ENCODE results near the gene LYSET.

DNA sequence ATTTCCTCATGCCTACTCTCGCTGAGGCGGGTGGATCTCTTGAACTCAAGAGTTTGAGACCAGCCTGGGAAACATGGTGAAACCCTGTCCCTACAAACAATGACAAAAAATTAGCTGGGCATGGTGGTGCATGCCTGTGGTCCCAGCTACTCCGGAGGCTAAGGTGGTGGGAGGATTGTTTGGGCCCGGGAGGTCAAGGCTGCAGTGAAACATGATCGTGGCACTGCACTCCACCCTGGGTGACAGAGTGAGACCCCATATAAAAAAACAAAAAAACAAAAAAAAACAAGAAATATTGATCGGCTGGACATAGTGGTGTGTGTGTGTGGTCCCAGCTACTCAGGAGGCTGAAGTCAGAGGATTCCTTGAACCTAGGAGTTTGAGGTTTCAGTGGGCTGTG is 9.6 kb upstream of the LYSET start:
- TF ChIP-seq, protein P1, sequence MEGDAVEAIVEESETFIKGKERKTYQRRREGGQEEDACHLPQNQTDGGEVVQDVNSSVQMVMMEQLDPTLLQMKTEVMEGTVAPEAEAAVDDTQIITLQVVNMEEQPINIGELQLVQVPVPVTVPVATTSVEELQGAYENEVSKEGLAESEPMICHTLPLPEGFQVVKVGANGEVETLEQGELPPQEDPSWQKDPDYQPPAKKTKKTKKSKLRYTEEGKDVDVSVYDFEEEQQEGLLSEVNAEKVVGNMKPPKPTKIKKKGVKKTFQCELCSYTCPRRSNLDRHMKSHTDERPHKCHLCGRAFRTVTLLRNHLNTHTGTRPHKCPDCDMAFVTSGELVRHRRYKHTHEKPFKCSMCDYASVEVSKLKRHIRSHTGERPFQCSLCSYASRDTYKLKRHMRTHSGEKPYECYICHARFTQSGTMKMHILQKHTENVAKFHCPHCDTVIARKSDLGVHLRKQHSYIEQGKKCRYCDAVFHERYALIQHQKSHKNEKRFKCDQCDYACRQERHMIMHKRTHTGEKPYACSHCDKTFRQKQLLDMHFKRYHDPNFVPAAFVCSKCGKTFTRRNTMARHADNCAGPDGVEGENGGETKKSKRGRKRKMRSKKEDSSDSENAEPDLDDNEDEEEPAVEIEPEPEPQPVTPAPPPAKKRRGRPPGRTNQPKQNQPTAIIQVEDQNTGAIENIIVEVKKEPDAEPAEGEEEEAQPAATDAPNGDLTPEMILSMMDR (IDR thresholded peaks at IDR 0.05), result no peak
- TF ChIP-seq POLR2A (IDR thresholded peaks at IDR 0.05) (no peak), POLR2AphosphoS5 (IDR thresholded peaks at IDR 0.05) (no peak), EP300 (IDR thresholded peaks at IDR 0.05) (no peak)

All from sigmoid colon (tissue), 4 donors.